Measurements from ENCODE around the gene KCNIP4.

Gene KCNIP4

DNA sequence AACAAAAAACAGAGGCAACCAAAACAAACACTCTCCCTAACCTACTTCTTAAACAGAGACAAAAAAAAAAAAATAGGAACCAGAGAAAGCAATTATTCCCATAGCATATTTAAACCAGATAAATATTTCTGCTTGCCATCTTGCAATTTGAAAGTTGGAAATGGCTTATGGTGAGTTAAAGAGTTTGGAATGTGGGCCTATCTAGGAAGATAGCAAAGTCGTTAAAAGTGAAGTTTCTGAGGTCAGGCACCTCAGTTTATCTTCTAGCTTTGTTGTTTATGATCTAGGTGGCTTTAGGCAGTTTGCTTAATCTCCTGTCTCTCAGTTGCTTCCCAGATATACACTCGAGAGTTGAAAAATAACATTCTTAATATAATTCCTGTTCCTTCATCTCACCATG is 284.2 kb downstream of the KCNIP4 start:
- Histone ChIP-seq H3K4me1 (ENCODE audit: control insufficient read depth, insufficient read depth, low read length) (no peaks in the 10 kb centered on the region), H3K4me3 (ENCODE audit: low read length) (no peak overlapping the region), H3K27me3 (ENCODE audit: control insufficient read depth, insufficient read depth, low read length) (no peaks in the 10 kb centered on the region), H3K36me3 (ENCODE audit: control insufficient read depth, insufficient read depth, low read length) (no peaks in the 10 kb centered on the region), H3K9me3 (ENCODE audit: control insufficient read depth, insufficient read depth, low read length) (no peaks in the 10 kb centered on the region), H3K27ac (ENCODE audit: low read length) (no peak overlapping the region)
- DNase-seq (ENCODE audit: low read depth, low spot score) = no peak
- WGBS (ENCODE audit: insufficient coverage, insufficient read length) = no CpG with 5 or more reads among the region's 2 CpGs

DNA sequence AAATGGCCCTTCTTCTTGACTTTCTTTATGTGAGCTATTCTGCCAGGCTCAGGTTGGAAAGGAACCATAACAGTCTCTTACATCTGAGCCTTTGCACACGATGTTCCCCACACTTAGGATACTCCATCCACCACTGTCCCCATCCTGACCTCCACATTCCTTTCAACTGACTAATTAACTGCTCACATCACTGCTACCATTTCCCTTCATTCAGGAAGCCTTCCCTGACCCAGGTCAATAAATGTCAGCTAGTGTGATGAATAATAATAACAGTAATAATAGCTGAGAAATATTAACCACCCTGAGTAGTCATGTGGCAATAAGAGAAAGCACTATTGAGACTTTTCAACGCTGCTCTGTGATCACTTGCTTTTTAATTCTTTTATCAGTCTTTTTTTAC is 291.7 kb downstream of the KCNIP4 start:
- no peaks in the 10 kb centered on the region; the same call in 1 of the 2 replicates for H3K4me1 ChIP-seq (ENCODE audit: control insufficient read depth, insufficient read depth, low read length)
- no peaks in the 10 kb centered on the region for H3K27me3 ChIP-seq (ENCODE audit: control insufficient read depth, insufficient read depth, low read length)
- H3K4me3 ChIP-seq (ENCODE audit: low read length) = no peak overlapping the region
- no peak for DNase-seq (ENCODE audit: low read depth, low spot score)
- no peaks in the 10 kb centered on the region for H3K36me3 ChIP-seq (ENCODE audit: control insufficient read depth, insufficient read depth, low read length)
- no peaks in the 10 kb centered on the region for H3K9me3 ChIP-seq (ENCODE audit: control insufficient read depth, insufficient read depth, low read length)
- no CpG with 5 or more reads among the region's 2 CpGs for WGBS (ENCODE audit: insufficient coverage, insufficient read length)
- H3K27ac ChIP-seq (ENCODE audit: low read length) = no peak overlapping the region

DNA sequence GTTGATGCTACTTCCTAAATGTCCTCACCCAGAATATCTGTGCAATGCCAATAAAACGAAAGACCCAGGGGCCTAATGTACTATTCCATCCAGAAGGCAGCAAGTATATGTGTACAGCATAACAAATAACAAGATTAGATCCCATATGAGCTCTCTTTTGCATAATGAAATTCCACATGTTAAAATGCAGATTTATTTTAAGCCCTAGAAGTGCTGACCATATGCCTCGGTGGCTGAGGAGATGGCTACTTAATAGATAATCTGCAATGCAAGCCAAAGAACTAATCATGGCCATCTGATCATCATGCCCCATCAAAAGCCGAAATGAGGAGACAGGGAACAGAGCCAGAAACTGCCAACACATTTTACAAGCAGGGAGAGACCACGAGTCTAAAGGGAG is 293.5 kb downstream of the KCNIP4 start:
- no peak for DNase-seq (ENCODE audit: low read depth, low spot score)
- H3K4me3 ChIP-seq (ENCODE audit: low read length) = no peak overlapping the region

DNA sequence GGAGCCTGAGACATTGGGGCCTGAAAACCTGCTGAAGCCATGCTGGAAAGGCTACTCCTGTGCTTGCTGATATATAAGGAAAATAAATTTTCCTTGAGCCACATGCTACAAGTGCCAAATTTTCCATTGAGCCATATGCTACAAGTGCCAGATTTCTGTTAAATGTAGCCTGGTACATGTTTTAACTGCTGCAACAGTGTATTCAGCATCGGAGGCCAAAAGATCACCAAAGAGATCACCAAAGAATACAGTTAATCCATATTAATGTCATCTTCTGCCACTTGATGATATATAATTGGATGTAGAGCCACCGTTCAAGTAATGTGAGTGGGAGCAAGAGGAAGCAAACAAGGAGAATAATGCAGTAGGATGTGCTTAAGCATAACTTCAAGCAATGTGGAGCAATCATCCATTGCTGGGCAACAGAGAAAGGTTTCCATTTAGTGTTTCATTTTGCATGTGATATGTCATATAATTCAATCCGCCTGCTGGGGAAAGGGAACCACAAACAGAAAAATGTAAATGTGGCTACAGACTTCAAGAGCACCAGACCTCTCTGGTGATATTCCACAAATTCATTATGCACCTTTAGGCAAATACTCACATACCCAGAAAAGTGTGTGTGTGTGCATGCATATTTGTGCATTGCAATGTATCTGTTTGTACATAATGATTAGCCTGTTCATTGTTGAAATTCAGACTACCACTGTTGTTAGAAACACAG is 295.9 kb downstream of the KCNIP4 start:
- no CpG with 5 or more reads among the region's 3 CpGs for WGBS (ENCODE audit: insufficient coverage, insufficient read length)
- Histone ChIP-seq H3K4me1 (ENCODE audit: control insufficient read depth, insufficient read depth, low read length) (no peaks in the 10 kb centered on the region; the same call in 1 of the 2 replicates), H3K27me3 (ENCODE audit: control insufficient read depth, insufficient read depth, low read length) (no peaks in the 10 kb centered on the region)

More for the DNA sequence above, 293.5 kb downstream of the KCNIP4 start:
- H3K27ac ChIP-seq (ENCODE audit: low read length) = no peak overlapping the region
- whole genome bisulfite sequencing (ENCODE audit: insufficient coverage, insufficient read length) = no CpG with 5 or more reads among the region's 4 CpGs
- H3K4me1 ChIP-seq (ENCODE audit: control insufficient read depth, insufficient read depth, low read length) = no peaks in the 10 kb centered on the region; the same call in 1 of the 2 replicates
- H3K9me3 ChIP-seq (ENCODE audit: control insufficient read depth, insufficient read depth, low read length) = no peaks in the 10 kb centered on the region
- no peaks in the 10 kb centered on the region for H3K36me3 ChIP-seq (ENCODE audit: control insufficient read depth, insufficient read depth, low read length)
- no peaks in the 10 kb centered on the region for H3K27me3 ChIP-seq (ENCODE audit: control insufficient read depth, insufficient read depth, low read length)

DNA sequence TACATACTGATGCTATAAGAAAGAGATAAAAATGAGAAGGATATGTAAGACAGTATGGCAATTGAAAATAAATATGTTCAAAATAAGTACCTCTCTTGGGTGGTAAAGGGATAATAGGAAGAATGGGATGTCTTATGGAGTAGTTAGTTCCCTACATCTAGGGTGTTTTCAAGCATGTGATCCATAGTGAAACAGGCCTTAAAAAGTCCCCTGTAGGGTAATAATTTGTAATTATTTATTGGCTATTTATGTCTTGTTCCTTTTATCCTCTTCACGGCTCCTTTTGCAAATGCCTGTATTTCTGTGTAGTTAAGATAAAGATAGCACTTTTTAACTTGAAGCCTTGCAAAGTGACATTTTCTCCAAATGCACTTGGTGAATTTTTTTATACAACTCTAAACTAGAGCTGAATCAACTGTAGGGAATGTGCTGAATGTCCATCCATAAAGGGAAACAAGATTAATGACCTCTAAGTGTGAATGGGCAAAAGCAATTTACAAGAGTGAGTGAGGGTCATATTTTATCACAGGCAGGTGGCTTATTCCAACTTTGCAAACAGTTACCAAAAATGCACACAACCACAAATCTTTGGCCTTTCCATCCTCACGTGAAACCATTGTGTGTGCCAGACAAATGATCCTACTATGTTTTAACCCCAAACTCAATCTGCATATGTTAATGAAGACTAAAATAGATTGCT is 299.0 kb downstream of the KCNIP4 start:
- H3K27ac ChIP-seq (ENCODE audit: low read length) = no peak overlapping the region
- DNase-seq (ENCODE audit: low read depth, low spot score) = no peak
- no CpG with 5 or more reads among the region's 2 CpGs for WGBS (ENCODE audit: insufficient coverage, insufficient read length)

More for the DNA sequence above, 295.9 kb downstream of the KCNIP4 start:
- no peaks in the 10 kb centered on the region for H3K36me3 ChIP-seq (ENCODE audit: control insufficient read depth, insufficient read depth, low read length)
- no peak for DNase-seq (ENCODE audit: low read depth, low spot score)
- H3K4me3 ChIP-seq (ENCODE audit: low read length) = no peak overlapping the region
- H3K9me3 ChIP-seq (ENCODE audit: control insufficient read depth, insufficient read depth, low read length) = no peaks in the 10 kb centered on the region
- no peak overlapping the region for H3K27ac ChIP-seq (ENCODE audit: low read length)

DNA sequence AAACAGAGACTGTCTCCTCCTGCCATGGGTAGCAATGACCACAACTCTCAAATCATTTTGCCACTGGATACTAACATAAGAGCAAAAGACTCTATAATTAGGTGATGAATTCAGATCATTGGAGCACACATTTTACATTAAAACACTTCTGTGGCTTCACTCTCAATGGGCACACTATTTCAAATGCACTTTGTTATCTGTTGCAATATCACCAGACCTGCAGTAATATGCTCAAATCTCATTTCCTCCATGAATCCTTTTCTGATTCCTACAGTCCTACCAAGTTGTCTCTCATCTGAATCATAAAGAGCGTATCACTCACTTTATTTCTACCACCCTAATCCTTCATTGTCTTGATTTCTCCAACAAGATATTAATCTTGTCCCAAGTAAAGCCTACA is 302.8 kb downstream of the KCNIP4 start:
- DNase-seq (ENCODE audit: low read depth, low spot score) = no peak
- Histone ChIP-seq H3K27ac (ENCODE audit: low read length) (no peak overlapping the region), H3K27me3 (ENCODE audit: control insufficient read depth, insufficient read depth, low read length) (no peaks in the 10 kb centered on the region), H3K4me3 (ENCODE audit: low read length) (no peak overlapping the region), H3K9me3 (ENCODE audit: control insufficient read depth, insufficient read depth, low read length) (no peaks in the 10 kb centered on the region), H3K4me1 (ENCODE audit: control insufficient read depth, insufficient read depth, low read length) (no peaks in the 10 kb centered on the region), H3K36me3 (ENCODE audit: control insufficient read depth, insufficient read depth, low read length) (no peaks in the 10 kb centered on the region)
- WGBS (ENCODE audit: insufficient coverage, insufficient read length) = no CpG with 5 or more reads among the region's 1 CpG

More for the DNA sequence above, 299.0 kb downstream of the KCNIP4 start:
- Histone ChIP-seq H3K4me1 (ENCODE audit: control insufficient read depth, insufficient read depth, low read length) (no peaks in the 10 kb centered on the region), H3K27me3 (ENCODE audit: control insufficient read depth, insufficient read depth, low read length) (no peaks in the 10 kb centered on the region), H3K36me3 (ENCODE audit: control insufficient read depth, insufficient read depth, low read length) (no peaks in the 10 kb centered on the region), H3K9me3 (ENCODE audit: control insufficient read depth, insufficient read depth, low read length) (no peaks in the 10 kb centered on the region), H3K4me3 (ENCODE audit: low read length) (no peak overlapping the region)

DNA sequence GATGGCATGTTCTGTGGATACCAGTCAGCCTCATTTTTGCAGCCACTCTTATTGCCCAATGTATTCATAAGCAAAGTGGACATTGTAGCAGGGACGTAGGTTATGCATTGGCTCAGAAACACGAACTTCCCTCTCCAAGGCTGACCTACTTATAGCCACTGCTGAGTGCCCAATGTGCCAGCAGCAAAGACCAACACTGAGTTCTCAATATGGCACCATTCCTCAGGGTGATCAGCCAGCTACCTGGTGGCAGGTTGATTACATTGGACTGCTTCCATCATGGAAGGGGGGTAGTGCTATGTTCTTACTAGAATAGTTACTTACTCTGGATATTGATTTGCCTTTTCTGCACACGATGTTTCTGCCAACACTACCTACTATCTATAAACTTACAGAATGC is 306.9 kb downstream of the KCNIP4 start:
- Histone ChIP-seq H3K9me3 (ENCODE audit: control insufficient read depth, insufficient read depth, low read length) (no peaks in the 10 kb centered on the region), H3K4me1 (ENCODE audit: control insufficient read depth, insufficient read depth, low read length) (no peaks in the 10 kb centered on the region), H3K27ac (ENCODE audit: low read length) (no peak overlapping the region), H3K4me3 (ENCODE audit: low read length) (no peak overlapping the region), H3K36me3 (ENCODE audit: control insufficient read depth, insufficient read depth, low read length) (no peaks in the 10 kb centered on the region), H3K27me3 (ENCODE audit: control insufficient read depth, insufficient read depth, low read length) (no peaks in the 10 kb centered on the region)
- no peak for DNase-seq (ENCODE audit: low read depth, low spot score)
- WGBS (ENCODE audit: insufficient coverage, insufficient read length) = no CpG with 5 or more reads among the region's 3 CpGs

DNA sequence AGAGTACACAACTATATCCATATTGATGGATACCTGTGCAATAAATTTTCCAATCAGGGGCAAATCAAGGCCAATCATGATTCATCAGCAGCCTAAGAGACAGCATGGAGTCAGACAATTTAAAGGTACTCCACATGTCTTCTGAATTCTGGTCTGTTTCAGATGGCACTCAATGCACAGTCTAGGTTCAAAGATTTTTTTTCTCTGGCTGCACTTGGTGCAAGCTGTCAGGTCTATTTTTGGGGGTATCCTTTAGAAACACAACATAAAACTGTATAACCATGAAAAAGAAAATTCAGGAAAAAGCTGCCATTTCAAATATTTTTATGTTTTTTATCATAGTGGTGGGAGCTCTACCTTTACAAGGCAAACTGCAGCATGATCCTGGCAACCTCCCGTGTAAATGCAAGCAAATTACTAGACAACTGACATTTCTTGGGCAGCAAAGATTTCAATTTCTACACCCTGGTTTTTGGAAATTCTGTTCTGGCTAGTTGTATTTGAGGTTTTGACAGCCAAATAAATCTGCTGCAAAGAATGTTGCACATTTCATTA is 310.3 kb downstream of the KCNIP4 start:
- no peaks in the 10 kb centered on the region for H3K4me1 ChIP-seq (ENCODE audit: control insufficient read depth, insufficient read depth, low read length)
- DNase-seq (ENCODE audit: low read depth, low spot score) = no peak
- H3K27ac ChIP-seq (ENCODE audit: low read length) = no peak overlapping the region
- H3K27me3 ChIP-seq (ENCODE audit: control insufficient read depth, insufficient read depth, low read length) = no peaks in the 10 kb centered on the region
- no peak overlapping the region for H3K4me3 ChIP-seq (ENCODE audit: low read length)
- H3K36me3 ChIP-seq (ENCODE audit: control insufficient read depth, insufficient read depth, low read length) = no peaks in the 10 kb centered on the region
- WGBS (ENCODE audit: insufficient coverage, insufficient read length) = no CpG with 5 or more reads among the region's 1 CpG
- H3K9me3 ChIP-seq (ENCODE audit: control insufficient read depth, insufficient read depth, low read length) = no peaks in the 10 kb centered on the region

DNA sequence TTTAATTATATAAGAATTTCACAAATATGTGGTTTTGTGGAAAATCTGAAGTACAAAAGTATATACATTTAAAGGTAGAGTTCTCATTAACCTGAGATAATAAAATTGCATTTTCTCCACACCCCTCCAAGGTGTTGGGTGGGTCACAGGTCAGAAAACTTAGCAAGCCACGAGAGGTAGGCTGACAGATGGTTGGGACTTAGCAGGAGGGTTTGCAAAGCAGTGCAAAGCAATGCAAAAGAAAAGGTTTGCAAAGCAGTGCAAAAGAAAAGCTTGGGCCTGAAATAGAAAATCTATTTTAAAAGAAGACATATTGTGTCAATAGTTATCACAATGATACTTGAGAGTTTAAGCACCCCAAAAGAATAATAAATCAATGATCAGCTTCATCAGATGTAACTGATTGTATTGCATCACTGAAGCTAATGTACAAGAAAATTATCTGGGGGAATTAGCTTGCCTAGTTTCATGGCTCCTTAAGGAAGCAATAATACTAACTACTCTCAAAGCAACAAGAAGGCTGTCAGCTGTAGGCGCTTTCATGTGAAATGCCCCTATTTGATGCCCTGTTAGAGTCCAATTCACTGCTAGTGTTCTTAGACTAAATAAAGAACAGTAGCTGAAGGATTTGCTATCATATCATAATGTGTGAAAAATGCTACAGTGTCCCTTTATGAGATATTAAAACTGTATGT is 319.5 kb downstream of the KCNIP4 start:
- H3K27me3 ChIP-seq (ENCODE audit: control insufficient read depth, insufficient read depth, low read length) = no peaks in the 10 kb centered on the region
- no peaks in the 10 kb centered on the region for H3K4me1 ChIP-seq (ENCODE audit: control insufficient read depth, insufficient read depth, low read length)
- H3K36me3 ChIP-seq (ENCODE audit: control insufficient read depth, insufficient read depth, low read length) = no peaks in the 10 kb centered on the region
- DNase-seq (ENCODE audit: low read depth, low spot score) = no peak
- H3K27ac ChIP-seq (ENCODE audit: low read length) = no peak overlapping the region
- no peaks in the 10 kb centered on the region for H3K9me3 ChIP-seq (ENCODE audit: control insufficient read depth, insufficient read depth, low read length)
- no CpG with 5 or more reads among the region's 2 CpGs for WGBS (ENCODE audit: insufficient coverage, insufficient read length)
- no peak overlapping the region for H3K4me3 ChIP-seq (ENCODE audit: low read length)

DNA sequence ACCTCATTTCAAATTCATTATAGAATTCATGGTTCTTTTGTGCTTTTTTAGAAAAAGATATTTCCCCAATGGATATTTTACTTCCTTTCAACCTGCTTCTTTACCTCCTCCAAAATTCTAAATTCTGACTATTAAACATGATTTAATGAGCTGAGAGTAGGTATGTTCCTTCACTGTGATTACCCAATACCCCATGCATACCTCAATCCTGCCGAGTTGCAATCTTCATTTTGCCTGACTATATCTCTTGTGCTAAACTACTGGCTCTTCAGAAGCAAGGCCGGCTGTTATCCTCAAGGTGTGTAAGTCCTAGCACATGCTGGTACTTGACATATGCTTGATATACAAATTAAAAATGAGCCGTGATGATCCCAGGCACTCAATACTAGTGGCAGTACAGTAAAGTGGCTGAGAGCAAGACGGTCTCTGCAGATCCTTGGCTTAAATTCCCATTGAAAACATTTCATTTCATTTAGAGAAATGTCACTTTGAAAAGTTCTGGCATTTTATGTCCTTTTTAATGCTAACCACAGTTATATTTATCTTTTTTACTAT is 320.4 kb downstream of the KCNIP4 start:
- no peaks in the 10 kb centered on the region for H3K27me3 ChIP-seq (ENCODE audit: control insufficient read depth, insufficient read depth, low read length)
- no peak overlapping the region for H3K27ac ChIP-seq (ENCODE audit: low read length)
- no peaks in the 10 kb centered on the region for H3K9me3 ChIP-seq (ENCODE audit: control insufficient read depth, insufficient read depth, low read length)
- DNase-seq (ENCODE audit: low read depth, low spot score) = no peak
- WGBS (ENCODE audit: insufficient coverage, insufficient read length) = no CpG with 5 or more reads among the region's 4 CpGs
- H3K36me3 ChIP-seq (ENCODE audit: control insufficient read depth, insufficient read depth, low read length) = no peaks in the 10 kb centered on the region
- H3K4me3 ChIP-seq (ENCODE audit: low read length) = no peak overlapping the region
- no peaks in the 10 kb centered on the region for H3K4me1 ChIP-seq (ENCODE audit: control insufficient read depth, insufficient read depth, low read length)
